ENCODE results near the gene CDCA3.
"Not testable (repeated sequence)": the region's sequence is repeated elsewhere in the genome, so short reads cannot be mapped to it uniquely, and the experiment has no call there.

GRCh38 chr12:6879824-6880223 is 28.7 kb upstream of the CDCA3 start:
- not testable (repeated sequence) for TF ChIP-seq CCDC6 (CRISPR knock-in tag; IDR thresholded peaks at IDR 0.05); ZNF792 (CRISPR knock-in tag; IDR thresholded peaks at IDR 0.05); FOSL2 (CRISPR knock-in tag; IDR thresholded peaks at IDR 0.05); ZNF83 (CRISPR knock-in tag; IDR thresholded peaks at IDR 0.05; ENCODE audit: borderline replicate concordance); POLR2A (IDR thresholded peaks at IDR 0.05; ENCODE audit: insufficient read depth in 1 of 2, low read depth in 2 of 2, low read length in 2 of 2); ATF7 (IDR thresholded peaks at IDR 0.05); ATF7 (CRISPR knock-in tag; IDR thresholded peaks at IDR 0.05); SIN3A (IDR thresholded peaks at IDR 0.05; ENCODE audit: borderline replicate concordance, low read depth, low read length); ZKSCAN1 (IDR thresholded peaks at IDR 0.05; ENCODE audit: low read length); CHD2 (IDR thresholded peaks at IDR 0.05; ENCODE audit: low read depth, low read length); ZEB1 (IDR thresholded peaks at IDR 0.05; ENCODE audit: insufficient replicate concordance, low read depth); PHF8 (CRISPR knock-in tag; IDR thresholded peaks at IDR 0.05); PHB2 (IDR thresholded peaks at IDR 0.05; ENCODE audit: partially characterized antibody); ZNF280B (CRISPR knock-in tag; IDR thresholded peaks at IDR 0.05; ENCODE audit: borderline replicate concordance)

All from HepG2 (cell line).